GM12891 (cell line): Measurements from ENCODE around the gene DCDC1.

Experiments
- POLR2A ChIP-seq: IDR thresholded peaks from 2 replicates; pipeline ENCODE4 v1.6.1; 2011; ENCODE audit warnings: low read depth, low read length, control low read depth
- POLR2AphosphoS5 ChIP-seq: IDR thresholded peaks from 2 replicates; pipeline ENCODE4 v1.6.1; 2011; ENCODE audit warnings: low read depth, low read length, control low read depth
- POU2F2 ChIP-seq: IDR thresholded peaks from 2 replicates; pipeline ENCODE4 v1.6.1; 2011; ENCODE audit warnings: low read depth, mild to moderate bottlenecking, control low read depth, low read length, moderate library complexity
- TAF1 ChIP-seq: IDR thresholded peaks from 2 replicates; pipeline ENCODE4 v1.6.1; 2011; ENCODE audit warnings: low read depth, low read length, control low read depth

DNA sequence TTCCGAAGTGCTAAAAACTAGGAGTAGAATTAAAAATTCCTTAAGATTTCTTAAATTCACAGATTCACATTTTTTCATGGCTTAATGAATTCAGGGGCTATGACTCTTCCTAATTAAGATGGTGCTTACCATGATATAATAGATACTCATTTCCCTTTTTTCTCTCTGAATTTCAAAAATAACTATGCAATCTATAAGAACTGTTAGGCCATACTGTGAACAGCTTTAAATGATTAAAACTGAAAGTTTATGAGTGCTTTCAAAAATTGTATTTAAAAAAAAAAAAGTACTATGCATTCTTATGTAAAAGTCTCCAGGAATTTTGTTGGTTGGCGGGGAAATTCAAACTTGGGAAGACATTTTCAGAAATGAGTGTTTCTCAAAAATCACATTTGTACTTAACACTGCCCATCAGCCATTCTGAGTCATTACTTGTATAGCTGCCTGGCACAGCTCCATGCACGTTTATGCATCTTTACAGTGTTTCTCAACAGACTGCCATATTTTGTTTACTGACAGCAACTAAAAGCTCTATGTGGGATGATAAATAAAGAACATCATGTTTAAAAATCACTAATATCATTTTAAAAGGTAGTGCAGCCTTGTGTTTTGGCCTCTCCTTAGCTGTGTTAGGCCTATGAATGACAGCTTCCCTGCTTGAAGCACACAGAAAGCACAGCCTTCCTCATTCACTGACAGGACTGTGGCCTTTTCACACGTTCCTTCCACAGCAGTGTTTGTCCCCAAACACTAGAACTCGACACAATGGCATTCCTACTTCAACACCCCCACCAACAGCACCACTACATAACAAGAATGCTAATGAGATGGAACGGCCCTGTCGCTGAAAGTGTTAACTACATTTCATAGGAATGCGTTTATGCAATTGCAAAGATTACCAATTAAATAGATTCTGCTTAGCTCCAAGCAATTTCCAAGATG lies 131.4 kb downstream of the DCDC1 start:
- no peak for TF ChIP-seq TAF1
- no peak for TF ChIP-seq POLR2A
- TF ChIP-seq POLR2AphosphoS5: no peak
- no peak for TF ChIP-seq POU2F2
